Thoracic aorta (tissue), 2 donors: ENCODE measurements around the gene DNASE1L1. TPM values are rescaled to one million over a fixed set of nuclear protein-coding genes. Genes with fewer than 3 reads are reported as not detected.
"Not testable (repeated sequence)": the region's sequence is repeated elsewhere in the genome, so short reads cannot be mapped to it uniquely, and the experiment has no call there.

Experiments
- ATAC-seq: fragments of 150-250 bp; one replicate; pipeline ENCODE4 v1.8.0; 2017; ENCODE audit warnings: low read depth; ENCODE audit not compliant: insufficient number of reproducible peaks, low FRiP score
- DNase-seq: peaks from one replicate; pipeline ENCODE4 v3.0.0-alpha.2; 2020; ENCODE audit warnings: low spot score
- H3K27ac ChIP-seq, 2 donors: fragments of 200-600 bp; sonication (generic); 1 replicate in 1 of 2; 2 replicates in 1 of 2; pipeline ENCODE4 v1.5.1; 2016; ENCODE audit warnings: mild to moderate bottlenecking in 2 of 2, moderate library complexity in 2 of 2
- H3K27me3 ChIP-seq: fragments of 200-600 bp; sonication (generic); replicated peaks from 2 replicates; pipeline ENCODE4 v1.6.0; 2016; ENCODE audit warnings: mild to moderate bottlenecking; ENCODE audit not compliant: insufficient read depth
- H3K36me3 ChIP-seq: fragments of 200-600 bp; sonication (generic); one replicate; pipeline ENCODE4 v1.5.1; 2016
- H3K4me1 ChIP-seq, 2 donors: fragments of 200-600 bp; sonication (generic); 1 replicate in 1 of 2; 2 replicates in 1 of 2; pipeline versions ENCODE4 v1.5.1 to v1.6.0; 2016; ENCODE audit warnings: low read depth in 2 of 2, mild to moderate bottlenecking in 1 of 2; ENCODE audit not compliant: control insufficient read depth in 1 of 2
- H3K4me3 ChIP-seq: fragments of 200-600 bp; sonication (generic); 2 replicates; pipeline ENCODE4 v1.5.1; 2016; ENCODE audit warnings: mild to moderate bottlenecking
- H3K9me3 ChIP-seq: fragments of 200-600 bp; sonication (generic); 2 replicates; pipeline ENCODE4 v1.5.1; 2016
- total RNA-seq, 2 donors: library from RNA; depleted of rRNA; stranded (reverse); fragments of >200 nt; gene quantifications; one replicate each; pipeline versions ENCODE4 v1.1.0 to v1.2.3, GENCODE V29; 2016
- TF ChIP-seq, protein P1 (sequence below): fragments of 200-600 bp; sonication (generic); IDR thresholded peaks from one replicate; pipeline ENCODE4 v1.5.1; 2019; ENCODE audit warnings: antibody characterized with exemption

DNASE1L1 gene
- total RNA-seq, 2 donors from 2014 or later: 39.9 to 41.8 TPM

DNA sequence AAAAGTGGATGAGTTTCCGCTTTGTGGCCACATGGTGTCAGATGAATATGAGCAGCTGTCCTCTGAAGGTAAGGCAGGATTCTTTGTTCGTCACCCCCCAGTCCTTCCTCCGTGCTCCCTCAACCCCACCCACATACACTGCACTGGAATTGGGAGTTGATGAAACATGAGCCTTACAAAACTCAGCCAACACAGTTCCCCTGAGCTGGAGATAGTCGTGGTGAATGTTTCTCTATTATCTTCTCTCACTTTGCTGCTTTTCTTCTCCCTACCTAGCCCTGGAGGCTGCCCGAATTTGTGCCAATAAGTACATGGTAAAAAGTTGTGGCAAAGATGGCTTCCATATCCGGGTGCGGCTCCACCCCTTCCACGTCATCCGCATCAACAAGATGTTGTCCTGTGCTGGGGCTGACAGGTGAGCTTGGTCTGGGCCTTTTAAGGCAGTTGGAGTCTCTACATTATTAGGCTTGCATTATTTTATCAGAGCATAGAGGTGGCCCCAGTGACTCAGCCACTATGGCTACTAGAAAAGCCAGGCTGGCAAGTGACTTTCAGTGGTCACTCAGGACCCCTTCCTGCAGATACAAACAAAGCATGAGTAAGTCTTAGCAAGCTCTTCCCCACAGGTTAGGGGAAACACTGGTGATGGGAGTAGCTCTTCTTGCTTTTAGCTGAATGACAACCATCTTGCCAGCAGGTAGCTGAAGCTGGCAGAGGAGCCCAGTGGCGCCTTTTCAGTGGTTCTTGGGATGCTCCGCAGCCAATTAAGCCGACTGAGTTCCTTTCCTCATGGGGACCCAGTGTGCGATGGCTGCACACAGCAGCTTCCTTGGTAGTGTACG lies 9.3 kb downstream of the DNASE1L1 start:
- ATAC-seq: no peak
- peak overlapping the region; percentile 91 for H3K4me3 ChIP-seq

DNA sequence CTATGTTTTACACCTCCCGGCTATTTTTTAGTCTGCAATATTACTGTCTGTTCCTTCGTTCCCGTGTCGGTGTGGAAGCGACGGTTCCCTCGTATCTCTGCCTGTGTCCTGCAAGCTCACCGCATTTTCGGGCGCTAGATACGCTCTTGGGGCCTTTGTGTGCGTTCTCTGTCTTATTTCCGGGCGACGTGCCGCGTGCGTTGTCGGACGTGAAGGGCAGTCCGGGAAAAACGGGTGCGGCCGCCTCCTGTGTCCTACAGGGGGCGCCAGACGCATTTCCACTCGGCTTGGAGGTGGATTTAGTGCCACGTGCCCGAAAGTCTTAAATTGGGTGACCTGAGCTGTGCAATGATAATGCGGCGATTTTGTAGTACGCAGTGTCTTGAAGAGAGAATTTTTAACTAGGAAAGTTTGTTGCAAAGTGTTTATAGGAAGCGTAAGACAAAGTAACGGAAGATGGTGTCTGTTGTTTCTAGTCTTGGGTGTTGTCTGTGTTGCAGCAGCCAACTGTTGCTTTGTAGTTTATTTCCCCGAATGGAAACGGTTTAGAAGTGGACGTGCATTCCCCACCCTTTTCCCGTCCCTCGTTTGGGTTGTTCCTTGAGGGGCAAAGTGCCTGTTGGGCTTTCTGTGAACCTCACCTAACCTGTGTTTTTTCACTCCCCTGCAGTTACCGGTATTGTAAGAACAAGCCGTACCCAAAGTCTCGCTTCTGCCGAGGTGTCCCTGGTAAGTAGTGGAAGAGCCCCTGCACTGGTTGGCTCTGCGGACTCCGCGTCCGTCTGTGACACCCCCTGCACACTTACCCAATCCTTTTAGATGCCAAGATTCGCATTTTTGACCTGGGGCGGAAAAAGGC lies 10.2 kb downstream of the DNASE1L1 start:
- DNase-seq: peak; percentile 48
- Histone ChIP-seq H3K27ac (peak overlapping the region; percentile 98), H3K36me3 (peaks cover 18% of the 10 kb centered on the region), H3K27me3 (no peaks in the 10 kb centered on the region), H3K4me3 (peak overlapping the region; percentile 91), H3K4me1 (peaks cover 6 to 20% of the 10 kb centered on the region in 2 donors), H3K9me3 (no peaks in the 10 kb centered on the region)
- no peak for ATAC-seq
- TF ChIP-seq, protein P1, sequence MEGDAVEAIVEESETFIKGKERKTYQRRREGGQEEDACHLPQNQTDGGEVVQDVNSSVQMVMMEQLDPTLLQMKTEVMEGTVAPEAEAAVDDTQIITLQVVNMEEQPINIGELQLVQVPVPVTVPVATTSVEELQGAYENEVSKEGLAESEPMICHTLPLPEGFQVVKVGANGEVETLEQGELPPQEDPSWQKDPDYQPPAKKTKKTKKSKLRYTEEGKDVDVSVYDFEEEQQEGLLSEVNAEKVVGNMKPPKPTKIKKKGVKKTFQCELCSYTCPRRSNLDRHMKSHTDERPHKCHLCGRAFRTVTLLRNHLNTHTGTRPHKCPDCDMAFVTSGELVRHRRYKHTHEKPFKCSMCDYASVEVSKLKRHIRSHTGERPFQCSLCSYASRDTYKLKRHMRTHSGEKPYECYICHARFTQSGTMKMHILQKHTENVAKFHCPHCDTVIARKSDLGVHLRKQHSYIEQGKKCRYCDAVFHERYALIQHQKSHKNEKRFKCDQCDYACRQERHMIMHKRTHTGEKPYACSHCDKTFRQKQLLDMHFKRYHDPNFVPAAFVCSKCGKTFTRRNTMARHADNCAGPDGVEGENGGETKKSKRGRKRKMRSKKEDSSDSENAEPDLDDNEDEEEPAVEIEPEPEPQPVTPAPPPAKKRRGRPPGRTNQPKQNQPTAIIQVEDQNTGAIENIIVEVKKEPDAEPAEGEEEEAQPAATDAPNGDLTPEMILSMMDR: peak; percentile 80

More for the DNA sequence above, 9.3 kb downstream of the DNASE1L1 start:
- Histone ChIP-seq H3K9me3 (no peaks in the 10 kb centered on the region), H3K4me1 (peaks cover 6 to 20% of the 10 kb centered on the region in 2 donors), H3K27ac (peak overlapping the region; percentile 98), H3K36me3 (peaks cover 18% of the 10 kb centered on the region), H3K27me3 (no peaks in the 10 kb centered on the region)
- no peak for DNase-seq
- TF ChIP-seq, protein P1: no peak

DNA sequence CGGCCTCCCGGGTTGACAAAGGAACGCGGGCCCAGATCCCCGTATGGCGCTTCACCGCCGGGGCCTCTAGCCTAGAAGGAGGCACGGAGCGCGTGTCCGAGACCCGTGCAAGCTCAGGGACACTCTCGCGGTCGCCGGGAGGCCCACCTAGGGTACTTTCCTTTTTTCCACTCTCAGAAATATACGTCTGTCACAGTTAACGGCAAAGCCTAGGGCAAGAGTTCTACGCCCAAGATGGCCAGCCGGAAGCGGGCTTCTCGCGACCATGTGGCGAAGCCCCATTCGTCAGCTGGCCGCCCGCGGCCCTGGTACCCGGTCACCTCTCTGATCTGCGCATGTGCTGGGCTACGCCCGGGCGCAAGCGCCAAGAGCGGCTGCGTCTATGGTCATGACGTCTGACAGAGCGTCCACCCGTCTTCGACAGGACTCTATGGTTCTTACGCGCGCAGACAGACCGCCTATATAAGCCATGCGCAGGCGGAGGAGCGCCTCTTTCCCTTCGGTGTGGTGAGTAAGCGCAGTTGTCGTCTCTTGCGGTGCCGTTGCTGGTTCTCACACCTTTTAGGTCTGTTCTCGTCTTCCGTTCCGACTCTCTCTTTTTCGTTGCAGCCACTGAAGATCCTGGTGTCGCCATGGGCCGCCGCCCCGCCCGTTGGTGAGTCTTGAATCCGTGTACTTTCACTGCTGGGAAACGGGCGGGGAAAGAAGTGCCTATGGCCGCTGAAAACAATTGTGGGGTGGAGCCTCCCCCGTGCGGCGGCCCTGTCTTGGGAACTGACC lies 11.0 kb downstream of the DNASE1L1 start, which contains the start of gene RPL10:
TSS of gene RPL10 (plus strand) at position 490 of the 780 bp plus-strand sequence. CDS start at position 633, 143 bp downstream.
- Histone ChIP-seq H3K27ac (peak within 1 kb of the TSS; percentile 98), H3K9me3 (no peaks in the 10 kb centered on the region), H3K36me3 (peaks cover 18% of the 10 kb centered on the region), H3K4me3 (peak within 1 kb of the TSS; percentile 91), H3K4me1 (peaks cover 6 to 20% of the 10 kb centered on the region in 2 donors), H3K27me3 (no peaks in the 10 kb centered on the region)
- DNase-seq (peak; percentile 62), ATAC-seq (peak; percentile 87)
- TF ChIP-seq, protein P1: no peak

DNA sequence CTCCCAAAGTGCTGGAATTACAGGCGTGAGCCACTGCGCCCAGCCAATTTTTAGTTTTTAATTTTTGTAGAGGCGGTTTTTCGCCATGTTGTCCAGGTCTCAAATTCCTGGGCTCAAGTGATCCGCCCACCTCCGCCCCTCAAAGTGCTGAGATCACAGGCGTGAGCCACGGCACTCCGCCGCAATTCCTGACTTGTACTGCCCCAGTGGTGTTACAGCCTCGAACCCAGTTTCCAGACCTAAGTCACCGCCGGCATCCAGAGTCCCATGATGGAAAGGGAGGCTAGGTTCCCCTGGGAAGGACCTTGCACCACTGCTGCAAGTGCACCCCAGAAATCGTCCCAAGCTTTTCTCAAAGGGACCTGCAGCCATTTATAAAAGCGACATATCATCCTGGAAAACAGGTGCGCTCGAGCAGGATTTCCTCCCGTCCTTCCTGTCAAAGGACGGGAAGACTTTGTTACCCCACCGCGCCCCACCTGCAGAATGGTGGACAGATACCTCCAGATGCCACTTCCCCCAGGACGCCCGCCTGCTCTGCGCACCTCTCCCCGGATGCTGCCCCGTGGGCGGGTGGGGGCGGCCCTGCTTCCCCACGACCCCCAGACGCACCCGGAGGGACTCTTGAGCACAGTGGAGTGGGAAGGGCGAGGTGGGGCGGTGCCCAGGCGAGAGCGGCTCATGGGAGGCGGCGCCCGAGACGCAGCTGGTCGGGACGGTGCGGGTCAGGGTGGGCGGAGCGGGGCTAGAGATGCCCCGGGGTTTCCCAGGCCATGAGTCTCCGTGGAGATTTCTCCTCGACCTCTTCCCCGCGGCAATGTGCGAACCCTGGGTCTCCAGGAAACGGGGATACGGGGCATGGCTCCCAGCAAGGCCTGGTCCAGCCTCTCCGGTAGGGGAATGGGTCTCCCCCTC lies 11.8 kb downstream of the DNASE1L1 start:
- peaks cover 6 to 20% of the 10 kb centered on the region in 2 donors for H3K4me1 ChIP-seq
- DNase-seq: no peak
- H3K4me3 ChIP-seq: peak overlapping the region; percentile 91
- H3K36me3 ChIP-seq: peaks cover 18% of the 10 kb centered on the region
- H3K9me3 ChIP-seq: no peaks in the 10 kb centered on the region
- no peaks in the 10 kb centered on the region for H3K27me3 ChIP-seq
- H3K27ac ChIP-seq: peak overlapping the region; percentile 98
- ATAC-seq: peak; percentile 41
- TF ChIP-seq, protein P1: no peak

DNA sequence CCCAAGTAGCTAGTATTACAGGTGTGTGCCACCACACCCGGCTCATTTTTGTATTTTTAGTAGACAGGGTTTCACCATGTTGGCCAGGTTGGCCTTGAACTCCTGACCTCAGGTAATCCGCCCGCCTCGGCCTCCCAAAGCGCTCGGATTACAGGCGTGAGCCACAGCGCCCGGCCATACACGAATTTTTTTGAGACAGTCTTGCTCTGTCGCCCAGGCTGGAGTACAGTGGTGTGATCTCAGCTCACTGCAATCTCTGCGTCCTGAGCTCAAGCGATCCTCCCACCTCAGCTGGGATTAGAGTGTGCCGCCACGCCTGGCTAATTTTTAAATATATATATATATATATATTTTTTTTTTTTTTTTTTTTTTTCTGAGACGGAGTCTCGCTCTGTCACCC lies 12.7 kb downstream of the DNASE1L1 start:
- H3K27me3 ChIP-seq, H3K9me3 ChIP-seq, DNase-seq, ATAC-seq, H3K4me3 ChIP-seq: not testable (repeated sequence)
- H3K4me1 ChIP-seq: peaks cover 6 to 20% of the 10 kb centered on the region in 2 donors
- H3K27ac ChIP-seq: peak overlapping the region in 1 of 2 donors; percentile 98
- H3K36me3 ChIP-seq: peaks cover 18% of the 10 kb centered on the region

DNA sequence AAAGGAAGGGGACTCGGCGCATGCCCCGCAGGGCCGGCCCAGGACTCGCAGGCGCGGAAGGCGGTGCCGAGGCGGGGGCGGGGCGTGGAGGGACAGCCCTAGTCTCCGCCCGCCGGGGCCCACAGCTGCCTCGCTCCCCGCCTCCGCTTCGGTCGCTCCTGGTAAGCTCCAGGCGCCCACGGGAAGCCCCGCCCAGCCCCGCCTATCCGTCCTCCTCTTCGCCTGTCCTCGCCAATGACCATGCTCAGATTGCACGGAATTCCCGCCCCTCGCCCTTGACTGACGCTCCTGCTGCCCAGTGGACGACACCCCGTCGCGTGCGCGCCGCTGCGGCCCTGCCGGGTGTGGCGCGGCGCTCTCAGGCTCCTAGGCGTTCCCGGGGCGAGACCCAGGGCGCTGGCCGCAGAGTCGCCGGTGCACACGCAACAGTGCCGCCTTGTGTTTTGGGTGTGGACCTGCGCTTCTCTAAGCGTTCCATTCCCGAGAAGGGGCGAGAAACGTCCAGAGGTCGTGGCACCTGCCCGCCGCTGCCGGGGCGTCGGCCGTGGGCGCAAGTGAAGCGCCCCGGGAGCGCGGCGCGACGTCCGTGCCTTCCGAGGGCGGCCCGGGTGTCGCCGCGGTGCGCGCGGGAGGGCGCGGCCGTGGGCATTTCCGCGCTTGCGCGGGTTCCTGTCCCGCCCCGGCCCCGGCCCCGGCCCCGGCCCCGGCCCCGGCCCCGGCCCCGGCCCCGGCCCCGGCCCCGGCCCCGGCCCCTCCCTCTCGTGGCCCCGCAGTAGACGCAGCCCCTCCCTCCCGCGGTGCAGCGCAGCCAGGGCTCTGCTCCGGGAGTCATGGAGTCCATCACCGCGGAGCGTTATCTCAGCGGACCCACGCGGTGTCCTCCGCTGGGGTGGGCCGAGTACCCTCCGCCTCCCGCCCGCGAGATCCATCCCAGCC lies 19.0 kb downstream of the DNASE1L1 start:
- H3K9me3 ChIP-seq, H3K36me3 ChIP-seq, DNase-seq, H3K4me1 ChIP-seq, H3K4me3 ChIP-seq, H3K27me3 ChIP-seq, H3K27ac ChIP-seq: not testable (repeated sequence)
- ATAC-seq: peak; percentile 54
